Omental fat pad (tissue), 4 donors: ENCODE results near the gene PELI3. TPM values are rescaled to one million over a fixed set of nuclear protein-coding genes. Genes with fewer than 3 reads are reported as not detected.
A peak's percentile ranks its signal among the peaks of the same experiment; 100 is the strongest.
"Not testable (repeated sequence)": the region's sequence is repeated elsewhere in the genome, so short reads cannot be mapped to it uniquely, and the experiment has no call there.

Source experiments
- ATAC-seq: fragments of 150-250 bp; one replicate; pipeline ENCODE4 v1.9.1; 2016; ENCODE audit warnings: mild to moderate bottlenecking, moderate library complexity; ENCODE audit not compliant: low FRiP score
- DNase-seq: peaks from one replicate; pipeline ENCODE4 v3.0.0-alpha.2; 2019; ENCODE audit warnings: low spot score
- CTCF ChIP-seq, 3 donors: fragments of 450-650 bp; IDR thresholded peaks; one replicate each; pipeline ENCODE4 v1.5.1; 2016 to 2017; ENCODE audit warnings: antibody characterized with exemption in 3 of 3, mild to moderate bottlenecking in 3 of 3, moderate library complexity in 2 of 3
- total RNA-seq, 4 donors: library from RNA; depleted of rRNA; stranded (reverse); fragments of >200 nt; gene quantifications; one replicate each; pipeline ENCODE4 v1.1.0, GENCODE V29; 2016

The PELI3 gene
- total RNA-seq, 4 donors from 2014 or later: 9.2 to 16.3 (median 12.5) TPM

DNA sequence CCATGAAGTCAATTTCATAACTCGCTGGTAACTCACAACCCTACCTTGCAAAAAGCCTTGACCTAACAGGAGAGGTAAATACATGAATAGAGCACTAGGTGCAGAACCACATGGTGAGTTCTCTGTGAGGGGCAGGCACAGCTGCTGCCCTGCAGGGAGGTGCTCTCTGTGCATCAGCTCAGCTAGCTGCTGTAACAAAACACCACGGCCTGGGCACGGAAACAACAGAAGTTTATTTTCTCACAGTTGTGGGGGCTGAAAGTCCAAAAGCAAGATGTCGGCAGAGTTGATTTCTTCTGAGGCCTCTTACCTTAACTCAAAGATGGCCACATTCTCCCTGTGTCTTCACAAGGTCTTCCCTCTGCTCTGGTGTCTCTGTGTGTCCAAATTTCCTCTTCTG, 15.0 kb upstream of the PELI3 start:
- no peak for DNase-seq
- ATAC-seq: no peak
- TF ChIP-seq CTCF (IDR thresholded peaks at IDR 0.05): no peak

DNA sequence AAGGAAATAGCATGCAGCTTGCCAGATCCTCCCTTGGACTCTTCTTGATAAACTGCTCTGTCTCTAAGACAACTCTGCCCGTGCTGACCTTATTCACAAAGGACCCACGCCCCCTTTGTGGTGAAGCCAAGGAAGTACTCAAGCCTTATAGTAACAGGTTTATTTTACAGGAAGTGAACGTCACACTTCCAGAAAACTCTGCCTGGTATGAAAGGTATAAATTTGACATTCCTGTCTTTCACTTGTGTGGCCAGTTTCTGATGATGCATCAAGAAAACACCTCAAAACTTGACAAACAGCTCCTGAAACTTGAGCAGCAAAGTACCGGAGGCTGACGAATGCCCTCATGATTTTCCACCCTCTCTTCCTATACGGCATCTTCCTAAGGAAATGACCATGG, 12.5 kb upstream of the PELI3 start:
- peak; percentile 91 for ATAC-seq
- no peak for TF ChIP-seq CTCF (IDR thresholded peaks at IDR 0.05)
- no peak for DNase-seq

DNA sequence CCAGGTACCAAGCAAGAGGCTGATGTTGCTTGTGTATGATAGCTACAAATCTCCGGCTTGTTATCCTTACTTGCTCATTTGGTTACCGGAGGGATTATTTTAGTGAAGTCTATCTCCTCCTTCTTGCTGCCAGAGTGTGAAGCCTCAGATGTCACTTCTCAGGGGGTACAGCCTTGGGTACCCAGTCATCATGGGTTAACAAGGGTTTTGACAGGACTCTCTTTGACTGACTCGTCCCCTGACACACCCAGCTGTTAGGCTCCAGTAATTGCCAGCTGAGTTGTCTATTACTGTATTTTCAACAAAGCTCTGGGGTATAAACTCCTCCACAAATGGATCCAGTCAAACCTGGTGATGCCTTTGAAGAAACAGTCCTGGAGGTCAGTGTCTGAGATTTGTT, 11.9 kb upstream of the PELI3 start:
- ATAC-seq (peak; percentile 3), DNase-seq (no peak)
- TF ChIP-seq CTCF (IDR thresholded peaks at IDR 0.05): no peak

DNA sequence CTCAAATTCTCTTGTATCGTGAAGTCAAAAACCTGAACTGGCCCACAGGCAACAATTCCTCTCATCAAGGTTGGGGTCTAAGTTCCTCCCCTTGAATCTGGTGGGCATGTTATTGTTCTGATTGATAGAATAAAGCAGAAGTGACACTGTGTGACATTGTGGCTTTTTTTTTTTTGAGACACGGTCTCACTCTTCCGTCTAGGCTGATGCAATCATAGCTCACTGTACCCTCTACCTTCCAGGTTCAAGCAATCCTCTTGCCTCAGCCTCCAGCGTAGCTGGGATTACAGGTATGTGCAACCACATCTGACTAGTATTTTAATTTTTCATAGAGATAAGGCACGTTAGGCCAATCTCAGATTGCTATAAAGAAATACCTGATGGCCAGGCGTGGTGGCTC, 8.9 kb upstream of the PELI3 start:
- TF ChIP-seq CTCF (IDR thresholded peaks at IDR 0.05): no peak
- no peak for DNase-seq
- ATAC-seq: no peak

DNA sequence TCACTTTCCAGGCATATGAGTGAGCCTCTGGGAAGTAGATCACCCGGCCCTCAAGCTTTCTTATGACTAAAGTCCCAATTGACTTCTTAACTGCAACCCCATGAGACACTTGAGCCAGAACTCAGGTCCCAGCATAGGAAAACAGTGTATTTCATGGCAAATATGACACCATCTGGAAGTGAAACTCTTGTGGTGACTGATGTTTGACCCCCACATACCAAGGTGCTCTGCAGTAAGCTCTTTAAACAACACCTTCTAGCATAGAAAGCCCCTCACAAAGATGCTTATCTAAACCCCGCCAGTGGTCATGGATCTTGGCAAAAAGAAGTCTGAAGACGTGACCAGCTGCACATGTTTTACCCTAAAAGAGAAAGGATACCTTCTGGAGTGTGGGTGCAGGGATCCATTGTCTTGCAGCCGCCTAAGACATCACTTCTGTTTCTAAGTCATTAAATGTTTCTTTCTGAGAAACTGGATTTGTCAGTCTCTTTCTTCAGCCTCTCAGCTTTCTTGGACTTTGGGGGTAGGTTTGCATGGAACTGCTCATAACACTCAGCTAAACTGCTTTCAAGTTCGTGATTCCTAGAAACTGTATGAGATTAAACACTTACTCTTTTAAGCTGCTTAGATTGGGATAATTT, 7.4 kb upstream of the PELI3 start:
- DNase-seq: no peak
- no peak for ATAC-seq

DNA sequence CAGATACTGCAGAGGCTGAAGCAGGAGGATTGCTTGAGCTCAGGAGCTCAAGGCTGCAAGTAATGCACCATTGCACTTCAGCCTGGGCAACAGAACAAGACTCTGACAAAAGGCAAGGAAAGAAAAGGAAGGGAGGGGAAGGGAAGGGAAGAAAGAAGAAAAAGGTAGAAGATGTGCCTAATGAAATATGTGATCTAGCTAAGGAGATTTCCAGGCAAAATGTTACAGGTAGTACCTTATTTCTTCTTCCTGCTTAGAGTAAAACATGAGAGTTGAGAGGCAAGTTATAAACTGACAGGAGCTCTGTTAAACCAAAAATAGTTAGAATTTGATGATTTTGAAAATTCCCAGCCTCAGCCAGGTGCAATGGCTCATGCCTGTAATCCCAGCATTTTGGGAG, 4.7 kb upstream of the PELI3 start:
- DNase-seq: no peak
- ATAC-seq: no peak
- TF ChIP-seq CTCF (IDR thresholded peaks at IDR 0.05): no peak

More for the DNA sequence above, 7.4 kb upstream of the PELI3 start:
- no peak for TF ChIP-seq CTCF (IDR thresholded peaks at IDR 0.05)

DNA sequence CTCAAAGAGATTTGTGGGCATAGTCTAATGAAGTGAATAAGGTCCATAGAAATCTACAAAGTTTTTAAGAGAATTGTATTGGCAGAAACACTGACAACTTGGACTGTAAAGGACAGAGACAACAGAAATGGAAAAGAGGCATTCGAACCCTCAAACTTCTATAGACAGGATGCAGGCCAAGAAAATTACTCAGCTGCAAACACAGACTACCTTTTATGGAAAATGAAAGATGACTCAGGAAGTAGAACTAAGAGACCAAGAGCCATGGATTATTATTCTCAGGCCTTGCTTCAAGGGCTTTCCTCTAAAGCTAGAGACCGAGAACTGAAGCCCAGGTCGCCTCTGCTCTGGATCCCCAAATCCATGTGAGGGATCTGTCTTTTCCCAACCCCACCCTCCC, 3.8 kb upstream of the PELI3 start:
- no peak for DNase-seq
- ATAC-seq: no peak
- no peak for TF ChIP-seq CTCF (IDR thresholded peaks at IDR 0.05)

GRCh38 chr11:66464116-66464515, 2.6 kb upstream of the PELI3 start:
- ATAC-seq, DNase-seq: not testable (repeated sequence)
